Umbilical cord (tissue), 2 donors: ENCODE data around the gene TSPEAR. TPM values are rescaled to one million over a fixed set of nuclear protein-coding genes. Genes with fewer than 3 reads are reported as not detected.
A peak's percentile ranks its signal among the peaks of the same experiment; 100 is the strongest.
"Not testable (repeated sequence)": the region's sequence is repeated elsewhere in the genome, so short reads cannot be mapped to it uniquely, and the experiment has no call there.

Source experiments
- DNase-seq: peaks from one replicate; pipeline ENCODE4 v3.0.0-alpha.2; 2015; ENCODE audit warnings: low spot score
- total RNA-seq: library from RNA; depleted of rRNA; stranded (reverse); fragments of >200 nt; gene quantifications from one replicate; pipeline ENCODE4 v1.2.3, GENCODE V29; 2014; ENCODE audit warnings: low replicate concordance; ENCODE audit not compliant: insufficient read depth

TSPEAR gene
- total RNA-seq, 1 donor from 2014 or later = not detected

DNA sequence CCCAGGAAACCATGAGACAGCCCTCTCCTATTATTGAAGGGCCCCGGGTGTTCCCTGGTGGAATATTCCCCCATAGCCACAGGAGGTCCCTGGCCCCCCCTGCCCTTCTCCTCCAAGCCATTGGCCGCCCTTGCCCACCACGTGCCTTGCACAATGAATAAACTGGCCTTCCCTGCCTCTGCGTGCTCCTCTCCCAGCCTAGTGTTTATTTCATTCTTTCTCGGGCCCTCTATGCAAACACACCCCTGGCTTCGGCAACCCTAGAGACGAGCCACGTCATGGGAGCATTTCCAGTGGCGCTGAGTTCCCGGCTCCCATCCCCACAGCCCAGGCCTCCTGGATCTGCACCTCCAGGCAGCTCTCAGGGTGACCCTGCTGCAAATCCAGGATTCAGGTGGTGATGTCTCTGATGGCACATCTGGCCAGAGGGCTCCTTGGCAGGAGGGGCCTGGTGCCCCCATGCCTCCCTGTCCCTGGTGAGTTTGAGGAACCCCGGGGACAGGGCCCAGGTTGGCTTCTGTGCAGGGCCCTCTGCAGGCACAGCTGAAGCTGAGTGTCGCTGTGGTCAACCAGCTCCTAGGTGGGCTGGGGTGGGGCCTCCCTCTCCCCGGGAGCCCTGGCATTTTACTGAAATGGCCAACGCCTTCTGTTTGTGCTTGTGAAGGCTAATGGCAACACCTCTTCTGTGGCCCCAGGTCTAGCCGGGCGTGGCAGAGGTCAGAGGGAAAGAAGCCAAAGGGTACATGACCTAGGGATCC, 8.2 kb downstream of the TSPEAR start:
- DNase-seq = no peak

GRCh38 chr21:44702111-44702972, 9.0 kb downstream of the TSPEAR start:
- no peak for DNase-seq

- no peak for DNase-seq
Observed at GRCh38 chr21:44701541-44701940, 9.8 kb downstream of the TSPEAR start.

GRCh38 chr21:44701023-44701400, 10.4 kb downstream of the TSPEAR start:
- DNase-seq = no peak

DNA sequence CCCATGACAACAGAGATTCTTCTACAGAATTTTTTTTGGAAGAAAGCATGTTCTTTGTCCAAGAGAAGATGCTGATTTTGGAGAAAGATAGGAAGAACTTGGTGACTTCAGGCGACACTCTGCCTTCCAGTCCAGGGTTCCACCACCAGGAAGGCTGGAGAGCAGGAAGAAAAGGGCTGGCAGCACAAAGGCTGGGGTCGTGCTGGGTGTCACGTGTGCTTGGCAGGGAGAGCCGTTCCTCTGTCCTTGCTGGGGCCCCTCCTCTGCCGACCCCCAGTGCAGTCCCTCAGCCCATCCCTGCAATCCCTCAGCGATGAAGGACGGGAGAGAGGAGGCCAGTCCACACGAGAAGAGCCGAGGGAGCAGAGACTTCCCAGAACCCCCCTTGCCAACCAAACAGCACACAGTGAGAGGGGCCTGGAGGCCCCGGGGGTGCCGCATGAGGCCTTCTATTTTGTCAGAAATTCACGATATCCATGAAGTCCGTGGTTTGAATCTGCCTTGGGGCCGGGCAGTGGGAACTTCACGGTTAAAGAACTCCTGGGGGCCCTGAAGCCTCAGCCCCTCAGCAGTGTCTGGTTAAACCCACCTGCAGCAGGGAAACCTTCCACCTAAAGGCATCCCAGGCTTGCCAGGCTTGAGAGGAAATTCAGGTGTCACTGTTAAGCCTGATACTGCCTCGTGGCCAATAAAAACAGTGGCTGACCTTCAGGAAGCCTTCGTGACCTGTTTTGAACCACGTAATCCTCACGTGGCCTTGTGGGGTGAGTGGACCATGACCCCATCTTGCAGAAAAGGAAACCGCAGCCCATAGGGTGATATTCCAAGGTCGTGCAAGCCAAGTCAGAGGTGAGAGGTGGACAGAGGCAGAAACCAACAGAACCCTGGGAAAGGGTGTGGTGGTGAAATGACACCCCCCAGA, 11.0 kb downstream of the TSPEAR start:
- DNase-seq = no peak

- no peak for DNase-seq
Observed at GRCh38 chr21:44699502-44700001, 11.8 kb downstream of the TSPEAR start.

GRCh38 chr21:44697811-44698734, 13.3 kb downstream of the TSPEAR start:
- DNase-seq = peak; percentile 19

- not testable (repeated sequence) for DNase-seq
Observed at GRCh38 chr21:44697172-44697810, 14.1 kb downstream of the TSPEAR start, which contains the start of gene KRTAP10-12. Gene KRTAP10-12 (plus strand): TSS chr21:44697172. CDS start chr21:44697202, 30 bp downstream.

GRCh38 chr21:44696572-44696971, 14.8 kb downstream of the TSPEAR start:
- DNase-seq = no peak

- no peak for DNase-seq
Observed at GRCh38 chr21:44695641-44696040, 15.7 kb downstream of the TSPEAR start.

DNA sequence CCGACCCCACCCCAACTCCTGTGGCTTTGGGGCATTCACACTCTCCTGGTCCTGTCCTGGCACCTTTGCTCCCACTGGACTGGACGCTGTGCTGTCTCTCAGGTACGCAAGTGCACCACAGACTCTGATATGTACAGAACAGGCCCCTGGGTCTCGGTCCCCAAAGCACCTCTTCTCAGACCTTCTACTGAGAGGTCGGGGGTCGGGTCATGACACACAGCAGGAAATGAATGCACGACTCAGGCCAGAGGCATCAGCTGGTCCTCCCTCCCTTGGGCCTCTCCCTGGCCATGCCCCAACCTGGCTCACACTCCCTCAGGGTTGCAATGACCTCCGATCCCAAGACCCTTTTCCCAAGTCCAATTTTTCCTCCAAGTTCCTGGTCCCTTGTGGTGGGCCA, 16.2 kb downstream of the TSPEAR start:
- no peak for DNase-seq

DNA sequence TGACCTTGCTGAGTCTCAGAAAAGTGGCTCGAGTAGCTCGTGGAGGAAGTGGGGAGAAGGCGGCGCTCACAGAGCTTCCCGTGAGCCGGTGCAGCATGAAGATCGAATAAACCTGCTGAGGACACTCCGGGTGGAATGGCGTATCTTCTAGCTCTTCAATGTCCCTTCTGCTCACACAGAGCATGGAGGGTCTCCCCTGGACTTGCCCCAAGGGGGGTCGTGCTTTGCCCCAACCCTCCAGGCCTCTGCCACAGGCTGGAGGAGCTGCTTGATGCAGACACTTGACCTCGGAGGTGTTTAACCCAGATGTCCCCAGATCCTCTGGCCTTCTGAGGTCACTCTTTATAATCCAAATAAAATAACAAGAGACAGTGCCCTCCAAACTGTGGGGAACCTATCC, 16.6 kb downstream of the TSPEAR start:
- DNase-seq = no peak

DNA sequence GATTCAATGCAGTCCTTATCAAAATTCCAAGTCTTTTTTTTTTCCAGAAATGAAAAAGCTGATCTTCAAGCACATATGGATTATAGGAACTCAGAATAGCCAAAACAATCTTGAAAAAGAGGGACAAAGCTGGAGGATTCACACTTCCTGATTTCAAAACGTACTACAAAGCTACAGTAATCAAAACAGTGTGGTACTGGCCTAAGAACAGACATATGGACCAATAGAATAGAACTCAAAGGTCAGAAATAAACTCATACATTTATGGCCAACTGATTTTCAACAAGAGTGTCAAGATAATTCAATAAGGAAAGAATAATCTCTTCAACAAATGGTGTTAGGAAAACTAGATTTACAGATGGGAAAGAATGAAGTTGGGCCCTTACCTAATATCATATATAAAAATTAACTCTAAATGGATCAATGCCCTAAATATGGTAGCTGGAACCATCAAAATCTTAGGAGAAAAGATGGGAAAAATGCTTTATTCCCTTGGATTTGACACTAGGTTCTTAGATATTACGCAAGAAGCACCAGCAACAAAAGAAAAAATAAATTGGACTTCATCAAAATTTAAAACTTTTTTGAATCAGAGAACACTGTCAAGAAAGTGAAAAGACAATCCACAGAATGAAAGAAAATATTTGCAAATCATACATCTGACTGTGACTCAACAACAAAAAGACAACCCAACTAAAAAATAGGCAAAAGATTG, 18.4 kb downstream of the TSPEAR start:
- DNase-seq = no peak

DNA sequence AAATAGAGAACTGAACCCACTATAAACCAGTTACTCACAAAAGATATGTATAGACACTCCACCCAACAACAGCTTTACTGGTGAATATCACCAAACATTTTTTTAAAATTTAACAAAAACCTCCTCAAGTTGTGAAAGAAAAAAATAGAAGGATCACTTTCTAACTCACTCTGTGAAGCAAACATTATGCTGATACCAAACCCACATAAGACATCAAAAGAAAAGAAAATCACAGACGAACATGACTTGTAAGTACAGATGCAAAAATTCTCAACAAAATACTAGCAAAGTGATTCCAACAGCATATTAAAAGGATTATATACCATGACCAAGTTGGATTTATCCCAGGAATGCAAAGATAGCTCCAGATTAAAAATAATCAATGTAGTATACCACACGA, 19.7 kb downstream of the TSPEAR start:
- DNase-seq = no peak

DNA sequence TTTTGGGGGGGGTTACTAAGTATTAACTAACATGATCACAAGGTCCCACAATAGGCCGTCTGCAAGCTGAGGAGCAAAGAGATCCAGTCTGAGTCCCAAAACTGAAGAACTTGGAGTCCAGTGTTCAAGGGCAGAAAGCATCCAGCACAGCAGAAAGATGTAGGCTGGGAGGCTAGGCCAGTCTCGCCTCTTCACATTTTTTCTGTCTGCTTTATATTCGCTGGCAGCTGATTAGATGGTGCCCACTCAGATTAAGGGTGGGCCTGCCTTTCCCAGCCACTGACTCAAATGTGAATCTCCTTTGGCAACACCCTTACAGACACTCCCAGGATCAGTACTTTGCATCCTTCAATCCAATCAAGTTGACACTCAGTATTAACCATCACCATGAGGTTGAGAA, 21.6 kb downstream of the TSPEAR start:
- not testable (repeated sequence) for DNase-seq

GRCh38 chr21:44687671-44688070, 23.7 kb downstream of the TSPEAR start:
- DNase-seq = no peak

DNA sequence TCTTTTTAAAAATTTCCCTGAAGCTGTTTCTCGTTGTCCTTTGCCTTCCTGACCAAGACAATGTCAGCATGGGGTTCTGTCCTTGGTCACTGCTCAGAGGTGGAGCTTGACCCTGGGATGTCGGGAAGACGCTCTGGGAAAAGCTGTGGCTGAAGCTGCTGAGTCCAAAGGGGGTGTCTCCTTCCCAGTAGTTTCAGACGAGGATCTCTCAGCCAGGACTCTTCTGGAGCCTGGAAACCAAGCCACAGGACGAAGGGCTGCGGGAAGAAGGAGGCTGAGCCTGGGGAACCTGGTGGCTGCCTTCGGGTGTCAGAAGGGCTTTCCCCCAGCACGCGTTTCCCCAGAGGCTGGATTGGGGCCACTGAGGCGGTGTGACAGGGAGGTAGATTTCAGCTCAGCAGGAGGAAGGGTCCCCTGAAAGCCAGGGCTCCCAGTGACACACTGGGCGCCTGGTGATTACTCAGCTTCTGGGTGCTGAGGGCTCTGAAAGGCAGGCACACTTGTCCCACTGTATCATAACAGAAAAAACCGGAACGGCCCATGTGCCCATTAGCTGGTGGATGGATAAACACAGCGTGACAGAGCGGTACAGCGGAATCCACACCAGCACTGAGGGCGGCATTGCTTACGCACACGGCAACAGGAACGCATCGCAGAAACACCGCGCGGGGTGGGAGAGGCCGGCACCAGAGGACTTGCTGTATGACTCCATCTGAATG, 24.4 kb downstream of the TSPEAR start:
- no peak for DNase-seq

DNA sequence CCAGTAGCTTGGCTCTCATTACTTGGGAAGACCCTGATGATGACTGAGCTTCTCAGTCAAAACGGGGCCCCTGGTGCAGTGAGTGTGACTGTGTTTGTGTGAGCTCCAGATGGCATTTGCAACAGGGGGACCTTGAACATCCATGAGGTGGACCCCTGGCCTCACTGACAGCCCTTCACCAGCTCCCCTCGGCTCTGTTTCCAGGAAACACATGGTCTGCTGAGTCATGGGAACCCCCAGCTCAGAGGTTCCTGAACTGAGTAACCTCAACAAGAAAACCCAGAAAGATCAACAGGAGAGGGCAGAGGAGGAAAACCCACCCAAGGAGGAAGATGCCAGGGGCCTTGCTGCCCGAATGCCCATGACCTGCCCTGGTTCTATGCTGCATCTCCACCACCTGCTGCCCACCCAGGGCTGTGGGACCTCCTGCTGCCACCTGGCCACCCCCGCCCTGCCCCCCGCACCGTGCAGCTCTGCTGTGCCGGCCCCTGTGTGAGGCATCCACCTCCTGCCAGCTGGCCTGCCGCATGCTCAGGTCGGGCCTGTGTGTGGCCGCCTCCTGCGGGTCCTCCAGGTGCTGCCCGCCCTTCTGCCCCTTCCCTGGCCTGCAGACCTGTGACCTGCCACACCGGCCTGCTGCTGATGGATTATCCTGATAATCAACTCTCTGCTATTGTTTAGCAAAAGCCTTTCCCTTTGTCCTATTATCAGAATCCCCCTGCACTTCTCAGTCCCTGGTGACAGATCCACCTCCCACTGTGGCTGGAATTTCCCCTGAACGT, 25.2 kb downstream of the TSPEAR start:
- no peak for DNase-seq
